MM.1S (cell line): ENCODE measurements around the gene PKP2.

Experiments
- DNase-seq: peaks from one replicate; pipeline ENCODE4 v3.0.0-alpha.2; 2015
- H2AFZ ChIP-seq: fragments of 300-600 bp; sonication (generic); 2 replicates; pipeline ENCODE4 v1.6.0; 2016; ENCODE audit warnings: antibody characterized with exemption, low read length
- H3F3A ChIP-seq: fragments of 300-600 bp; sonication (generic); 2 replicates; pipeline ENCODE4 v1.6.1; 2016; ENCODE audit warnings: mild to moderate bottlenecking, antibody characterized with exemption, low read length, moderate library complexity, mixed read lengths; ENCODE audit not compliant: insufficient read depth
- H3K27ac ChIP-seq: fragments of 300-600 bp; sonication (generic); 2 replicates; pipeline ENCODE4 v1.5.1; 2016; ENCODE audit warnings: mild to moderate bottlenecking, low read length
- H3K27me3 ChIP-seq: fragments of 300-600 bp; sonication (generic); replicated peaks from 2 replicates; pipeline ENCODE4 v1.6.0; 2016; ENCODE audit warnings: low read length; ENCODE audit not compliant: insufficient read depth
- H3K36me3 ChIP-seq: fragments of 300-600 bp; sonication (generic); replicated peaks from 2 replicates; pipeline ENCODE4 v1.6.1; 2016; ENCODE audit warnings: mild to moderate bottlenecking, low read length, mixed read lengths; ENCODE audit not compliant: insufficient read depth
- H3K4me1 ChIP-seq: fragments of 300-600 bp; sonication (generic); 2 replicates; pipeline ENCODE4 v1.6.1; 2016; ENCODE audit warnings: low read length, mixed read lengths
- H3K4me2 ChIP-seq: fragments of 300-600 bp; sonication (generic); 2 replicates; pipeline ENCODE4 v1.6.0; 2016; ENCODE audit warnings: low read depth, low read length
- H3K4me3 ChIP-seq: fragments of 300-600 bp; sonication (generic); 2 replicates; pipeline ENCODE4 v1.5.1; 2016; ENCODE audit warnings: low read length, mixed read lengths
- H3K79me2 ChIP-seq: fragments of 300-600 bp; sonication (generic); 2 replicates; pipeline ENCODE4 v1.6.1; 2016; ENCODE audit warnings: mixed run types, low read length, mixed read lengths
- H3K9ac ChIP-seq: fragments of 300-600 bp; sonication (generic); 2 replicates; pipeline ENCODE4 v1.6.1; 2016; ENCODE audit warnings: low read length, mixed read lengths
- H3K9me2 ChIP-seq: fragments of 300-600 bp; sonication (generic); replicated peaks from 2 replicates; pipeline ENCODE4 v1.6.1; 2016; ENCODE audit warnings: mild to moderate bottlenecking, low read length, mixed read lengths; ENCODE audit not compliant: insufficient read depth
- H3K9me3 ChIP-seq: fragments of 300-600 bp; sonication (generic); replicated peaks from 2 replicates; pipeline ENCODE4 v1.6.1; 2016; ENCODE audit warnings: mild to moderate bottlenecking, low read length, mixed read lengths; ENCODE audit not compliant: insufficient read depth
- H4K20me1 ChIP-seq: fragments of 300-600 bp; sonication (generic); 2 replicates; pipeline ENCODE4 v1.6.1; 2016; ENCODE audit warnings: mild to moderate bottlenecking, low read length, moderate library complexity, mixed read lengths; ENCODE audit not compliant: insufficient read depth
- CTCF ChIP-seq: fragments of 300-600 bp; sonication (generic); IDR thresholded peaks from 2 replicates; pipeline ENCODE4 v1.5.1; 2016; ENCODE audit warnings: antibody characterized with exemption, low read length, mixed read lengths
- EZH2 ChIP-seq: fragments of 300-600 bp; sonication (generic); optimal IDR thresholded peaks from 2 replicates; pipeline ENCODE3; 2017; ENCODE audit warnings: low read depth, mild to moderate bottlenecking, antibody characterized with exemption, low read length, mixed read lengths
- EZH2phosphoT487 ChIP-seq: fragments of 300-600 bp; sonication (generic); IDR thresholded peaks from 2 replicates; pipeline ENCODE4 v1.6.1; 2018; ENCODE audit warnings: antibody characterized with exemption, low read length

Gene PKP2

GRCh38 chr12:32794281-32794680, 102.3 kb downstream of the PKP2 start:
- Histone ChIP-seq H3K27me3 (no peaks in the 10 kb centered on the region), H3K36me3 (peaks cover 10% of the 10 kb centered on the region; the same call in 1 of the 2 replicates), H3K4me1 (no peaks in the 10 kb centered on the region), H3K9me3 (no peaks in the 10 kb centered on the region), H3K4me2 (no peak overlapping the region), H3K9ac (no peak overlapping the region), H2AFZ (no peak overlapping the region), H3F3A (peaks cover 3% of the 10 kb centered on the region; the same call in 1 of the 2 replicates), H4K20me1 (no peaks in the 10 kb centered on the region; the same call in 1 of the 2 replicates), H3K4me3 (no peak overlapping the region), H3K27ac (no peak overlapping the region), H3K9me2 (no peaks in the 10 kb centered on the region), H3K79me2 (peaks cover 5% of the 10 kb centered on the region; the same call in 1 of the 2 replicates)
- TF ChIP-seq EZH2phosphoT487 = no peak
- TF ChIP-seq EZH2 = no peak
- TF ChIP-seq CTCF = no peak
- no peak for DNase-seq

- Histone ChIP-seq H3K4me2 (no peak overlapping the region), H3K9ac (no peak overlapping the region), H3K36me3 (no peaks in the 10 kb centered on the region; the same call in 1 of the 2 replicates), H3K4me1 (no peaks in the 10 kb centered on the region), H3K9me3 (no peaks in the 10 kb centered on the region), H3F3A (peaks cover 4% of the 10 kb centered on the region; the same call in 1 of the 2 replicates), H3K9me2 (no peaks in the 10 kb centered on the region), H3K79me2 (no peaks in the 10 kb centered on the region), H4K20me1 (no peaks in the 10 kb centered on the region; the same call in 1 of the 2 replicates), H3K27ac (no peak overlapping the region), H3K4me3 (no peak overlapping the region), H2AFZ (no peak overlapping the region), H3K27me3 (no peaks in the 10 kb centered on the region)
- TF ChIP-seq CTCF (no peak), EZH2 (no peak), EZH2phosphoT487 (no peak)
- no peak for DNase-seq
Measured at GRCh38 chr12:32789916-32790315, 106.7 kb downstream of the PKP2 start.

GRCh38 chr12:32789446-32789845, 107.1 kb downstream of the PKP2 start:
- H3K79me2 ChIP-seq = no peaks in the 10 kb centered on the region
- no peak overlapping the region for H3K27ac ChIP-seq
- H3K4me1 ChIP-seq = no peaks in the 10 kb centered on the region
- H3F3A ChIP-seq = peaks cover 4% of the 10 kb centered on the region; the same call in 1 of the 2 replicates
- H4K20me1 ChIP-seq = no peaks in the 10 kb centered on the region; the same call in 1 of the 2 replicates
- no peak overlapping the region for H3K9ac ChIP-seq
- TF ChIP-seq EZH2 (no peak), EZH2phosphoT487 (no peak), CTCF (no peak)
- no peak overlapping the region for H2AFZ ChIP-seq
- H3K27me3 ChIP-seq = no peaks in the 10 kb centered on the region
- H3K36me3 ChIP-seq = no peaks in the 10 kb centered on the region; the same call in 1 of the 2 replicates
- H3K9me3 ChIP-seq = no peaks in the 10 kb centered on the region
- DNase-seq = no peak
- H3K9me2 ChIP-seq = no peaks in the 10 kb centered on the region
- no peak overlapping the region for H3K4me3 ChIP-seq
- H3K4me2 ChIP-seq = no peak overlapping the region
